DOHH2 (cell line): ENCODE data around the gene GNL1.

Experiments used
- EZH2phosphoT487 ChIP-seq: fragments of 200-600 bp; sonication (generic); IDR thresholded peaks from 2 replicates; pipeline ENCODE4 v1.6.1; 2017; ENCODE audit warnings: borderline replicate concordance, mild to moderate bottlenecking, antibody characterized with exemption, low read length, moderate library complexity, mixed read lengths
- TF ChIP-seq, protein P1 (sequence below): fragments of 200-600 bp; sonication (generic); IDR thresholded peaks from one replicate; pipeline ENCODE4 v1.5.1; 2014; ENCODE audit warnings: antibody characterized with exemption, mild to moderate bottlenecking, low read depth, low read length; ENCODE audit not compliant: poor library complexity, severe bottlenecking

GRCh38 chr6:30508890-30509736 lies 47.2 kb downstream of the GNL1 start:
- TF ChIP-seq, protein P1, sequence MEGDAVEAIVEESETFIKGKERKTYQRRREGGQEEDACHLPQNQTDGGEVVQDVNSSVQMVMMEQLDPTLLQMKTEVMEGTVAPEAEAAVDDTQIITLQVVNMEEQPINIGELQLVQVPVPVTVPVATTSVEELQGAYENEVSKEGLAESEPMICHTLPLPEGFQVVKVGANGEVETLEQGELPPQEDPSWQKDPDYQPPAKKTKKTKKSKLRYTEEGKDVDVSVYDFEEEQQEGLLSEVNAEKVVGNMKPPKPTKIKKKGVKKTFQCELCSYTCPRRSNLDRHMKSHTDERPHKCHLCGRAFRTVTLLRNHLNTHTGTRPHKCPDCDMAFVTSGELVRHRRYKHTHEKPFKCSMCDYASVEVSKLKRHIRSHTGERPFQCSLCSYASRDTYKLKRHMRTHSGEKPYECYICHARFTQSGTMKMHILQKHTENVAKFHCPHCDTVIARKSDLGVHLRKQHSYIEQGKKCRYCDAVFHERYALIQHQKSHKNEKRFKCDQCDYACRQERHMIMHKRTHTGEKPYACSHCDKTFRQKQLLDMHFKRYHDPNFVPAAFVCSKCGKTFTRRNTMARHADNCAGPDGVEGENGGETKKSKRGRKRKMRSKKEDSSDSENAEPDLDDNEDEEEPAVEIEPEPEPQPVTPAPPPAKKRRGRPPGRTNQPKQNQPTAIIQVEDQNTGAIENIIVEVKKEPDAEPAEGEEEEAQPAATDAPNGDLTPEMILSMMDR, result no peak
- no peak for TF ChIP-seq EZH2phosphoT487
